Measurements from ENCODE around the gene CSPG4. TPM values are rescaled to one million over a fixed set of nuclear protein-coding genes. Genes with fewer than 3 reads are reported as not detected.
"Not testable (repeated sequence)": the region's sequence is repeated elsewhere in the genome, so short reads cannot be mapped to it uniquely, and the experiment has no call there.

Gene CSPG4
- total RNA-seq, 1 donor from 2014 or later = 21.3 TPM

- intact Hi-C loops (cut with DNase I) = no loop called here
- DNase-seq (ENCODE audit: low spot score) = no peak
Measured at GRCh38 chr15:75641179-75641503, 71.5 kb downstream of the CSPG4 start.

GRCh38 chr15:75640483-75641178 is 72.0 kb downstream of the CSPG4 start:
- intact Hi-C loops (cut with DNase I) = loop anchor here (1.0 kb wide), 1 partner anchor 15 kb away; the partner anchor contains the start of gene SNUPN
- no peak for DNase-seq (ENCODE audit: low spot score)

DNA sequence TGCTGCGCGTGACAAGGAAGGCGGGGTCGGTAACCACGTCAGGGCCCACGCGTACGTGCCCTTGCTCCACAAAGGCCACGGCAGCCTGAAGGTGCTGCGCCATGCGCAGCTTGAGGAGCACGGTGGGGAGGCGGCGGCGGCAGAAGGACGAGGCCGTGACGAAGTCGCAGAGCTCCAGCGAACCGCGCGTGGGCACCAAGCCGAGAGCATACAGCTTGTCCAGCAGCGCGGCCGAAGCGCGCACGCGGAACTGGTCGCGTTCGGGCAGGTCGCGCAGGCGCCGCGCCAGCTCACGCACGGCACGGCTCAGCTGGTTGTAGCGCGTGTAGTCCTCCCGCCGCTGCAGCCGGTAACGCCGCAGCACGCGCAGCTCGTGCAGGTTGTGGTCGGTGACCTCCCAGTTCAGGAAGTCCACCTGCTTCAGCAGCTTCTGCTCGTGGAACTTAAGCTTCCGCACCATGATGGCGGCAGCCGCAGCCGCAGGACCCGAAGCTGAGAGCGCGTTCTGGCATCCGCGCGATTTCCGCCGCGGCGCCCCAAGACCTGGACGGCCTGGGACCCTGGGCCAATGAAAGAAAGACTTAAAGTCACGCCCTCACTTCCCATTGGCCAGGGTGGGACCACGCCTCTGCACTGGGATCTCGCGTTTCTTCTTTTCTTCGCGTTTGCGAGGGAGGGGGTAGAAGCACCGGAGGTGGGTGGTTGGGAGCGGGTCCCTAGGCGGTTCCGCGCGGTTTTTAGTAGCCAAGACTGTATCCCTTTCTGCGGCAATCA is 72.8 kb downstream of the CSPG4 start, which contains the start of gene IMP3:
IMP3 (minus strand) TSS at position 516 of the 774 bp plus-strand sequence; CDS start at position 460, 56 bp downstream.
- peak; percentile 97 for DNase-seq (ENCODE audit: low spot score)
- intact Hi-C loops (cut with DNase I) = loop anchor here (1.0 to 2.0 kb wide), 2 partner anchors 15 to 45 kb away; partner anchors contain the start of gene SNUPN

GRCh38 chr15:75639191-75639708 is 73.4 kb downstream of the CSPG4 start:
- no peak for DNase-seq (ENCODE audit: low spot score)
- intact Hi-C loops (cut with DNase I) = loop anchor here (2.0 kb wide), 1 partner anchor 46 kb away; no protein-coding TSS in a partner anchor

GRCh38 chr15:75637245-75638009 is 75.2 kb downstream of the CSPG4 start:
- intact Hi-C loops (cut with DNase I) = loop anchor here (2.0 kb wide), 1 partner anchor 47 kb away; no protein-coding TSS in a partner anchor
- no peak for DNase-seq (ENCODE audit: low spot score)

DNA sequence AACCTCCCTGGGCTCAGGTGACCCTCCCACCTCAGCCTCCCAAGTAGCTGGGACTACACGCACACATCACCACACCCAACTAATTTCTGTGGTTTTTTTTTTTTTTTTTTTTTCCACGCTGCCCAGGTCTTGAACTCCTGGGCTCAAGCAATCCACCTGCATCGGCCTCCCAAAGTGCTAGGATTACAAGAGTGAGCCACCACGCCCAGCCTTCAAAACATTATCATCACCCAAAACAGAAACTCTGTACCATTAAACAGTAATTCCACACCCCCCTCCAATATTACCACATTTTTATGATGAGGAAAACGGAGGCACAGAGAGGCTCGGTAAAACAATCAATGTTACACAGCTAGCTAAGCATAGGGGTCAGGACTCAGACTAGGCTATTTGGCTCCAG is 76.6 kb downstream of the CSPG4 start:
- intact Hi-C loops (cut with DNase I) = no loop called here

DNA sequence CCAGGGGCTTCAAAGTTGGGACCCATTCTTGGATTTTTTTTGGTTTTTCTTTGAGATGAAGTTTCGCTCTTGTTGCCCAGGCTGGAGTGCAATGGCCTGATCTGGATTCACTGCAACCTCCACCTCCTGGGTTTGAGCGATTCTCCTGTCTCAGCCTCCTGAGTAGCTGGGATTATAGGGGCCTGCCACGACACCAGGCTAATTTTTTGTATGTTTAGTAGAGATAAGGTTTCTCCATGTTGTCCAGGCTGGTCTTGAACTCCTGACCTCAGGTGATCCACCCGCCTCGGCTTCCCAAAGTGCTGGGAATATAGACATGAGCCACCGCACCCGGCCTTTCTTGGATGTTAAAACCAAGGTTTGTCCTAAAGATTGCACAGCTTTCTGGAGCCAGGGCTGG is 78.7 kb downstream of the CSPG4 start:
- DNase-seq (ENCODE audit: low spot score); intact Hi-C loops (cut with DNase I): not testable (repeated sequence)

More for the DNA sequence above, 76.6 kb downstream of the CSPG4 start:
- DNase-seq (ENCODE audit: low spot score) = no peak

- intact Hi-C loops (cut with DNase I) = no loop called here
- no peak for DNase-seq (ENCODE audit: low spot score)
Measured at GRCh38 chr15:75631935-75632334, 80.7 kb downstream of the CSPG4 start.

DNA sequence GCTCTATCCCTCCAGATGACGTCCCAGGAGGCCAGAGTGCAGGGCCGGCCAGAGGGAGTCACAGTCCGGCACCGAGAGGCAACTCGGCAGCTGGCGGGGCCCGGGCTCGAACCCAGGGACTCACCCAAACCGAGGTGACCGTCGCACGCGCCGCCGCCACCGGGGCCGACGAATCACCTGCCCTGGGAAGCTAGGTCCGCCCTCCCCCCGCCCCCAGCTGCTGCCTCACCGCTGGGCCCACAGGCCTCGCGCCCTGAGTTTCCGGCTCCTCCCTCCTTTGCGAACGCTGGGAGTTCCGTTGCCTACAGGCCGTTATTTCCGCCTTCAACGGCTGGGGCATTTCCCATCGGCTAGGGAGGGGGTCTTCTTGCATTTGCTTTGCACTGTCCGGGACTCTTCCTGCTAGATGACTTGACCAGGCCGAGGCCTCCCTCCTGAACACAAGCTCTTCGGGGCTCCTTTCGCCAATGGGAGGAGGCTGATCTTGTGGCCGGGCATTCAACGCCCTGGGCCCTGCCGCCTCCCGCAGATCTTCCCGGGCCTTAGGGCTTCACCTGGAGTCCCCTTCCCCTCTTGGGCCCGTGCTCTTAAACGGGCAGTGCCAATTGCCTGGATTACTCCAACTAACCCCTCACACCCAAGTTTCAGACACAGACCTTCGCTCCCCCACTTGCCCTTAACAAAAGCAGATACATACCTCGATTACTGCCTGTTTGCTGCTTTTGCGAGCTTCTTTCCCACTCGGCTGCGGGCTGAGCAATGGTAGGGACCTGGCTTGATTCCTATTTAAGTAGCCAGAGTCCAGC is 86.9 kb downstream of the CSPG4 start, which contains the start of gene SNUPN:
SNUPN (minus strand) TSS at position 184 of the 806 bp plus-strand sequence. CDS start 4,674 bp downstream, outside the sequence.
- peak; percentile 98 for DNase-seq (ENCODE audit: low spot score)
- intact Hi-C loops (cut with DNase I) = loop anchor here (1.0 to 5.0 kb wide), 4 partner anchors 15 to 257 kb away; partner anchors contain the start of genes IMP3, MAN2C1 and SIN3A

Other genes starting within 250 kb of the CSPG4 start
- 8.8 TPM for gene PTPN9, start 133.5 kb downstream of the CSPG4 start, total RNA-seq
- 13.6 TPM for gene SNUPN, start 87.1 kb downstream of the CSPG4 start, total RNA-seq
- 30.0 TPM for gene IMP3, start 72.6 kb downstream of the CSPG4 start, total RNA-seq
- 10.3 TPM for gene SNX33, start 64.9 kb downstream of the CSPG4 start, total RNA-seq
- 38.3 TPM for gene UBE2Q2, start 130.6 kb upstream of the CSPG4 start, total RNA-seq
- gene FBXO22, start 191.0 kb upstream of the CSPG4 start, total RNA-seq = 19.1 TPM